SJCRH30 (cell line): ENCODE results near the gene KRT84. TPM values are rescaled to one million over a fixed set of nuclear protein-coding genes. Genes with fewer than 3 reads are reported as not detected.

Experiments
- DNase-seq, 2 experiments: peaks; one replicate each; pipeline ENCODE4 v3.0.0-alpha.2; 2015 to 2020
- H3K27ac ChIP-seq: fragments of 250-450 bp; sonication (Bioruptor Pico); 2 replicates; pipeline ENCODE4 v1.5.1; 2020; ENCODE audit warnings: mild to moderate bottlenecking, moderate library complexity
- H3K27me3 ChIP-seq: fragments of 250-450 bp; sonication (Bioruptor Pico); 2 replicates; pipeline ENCODE4 v1.5.1; 2020; ENCODE audit warnings: mild to moderate bottlenecking, moderate library complexity
- H3K36me3 ChIP-seq: fragments of 250-450 bp; sonication (Bioruptor Pico); 2 replicates; pipeline ENCODE4 v1.5.1; 2020; ENCODE audit warnings: mild to moderate bottlenecking, moderate library complexity
- H3K4me1 ChIP-seq: fragments of 250-450 bp; sonication (Bioruptor Pico); 2 replicates; pipeline ENCODE4 v1.5.1; 2020; ENCODE audit warnings: mild to moderate bottlenecking, moderate library complexity
- H3K4me3 ChIP-seq: fragments of 250-450 bp; sonication (Bioruptor Pico); 2 replicates; pipeline ENCODE4 v1.5.1; 2020; ENCODE audit warnings: mild to moderate bottlenecking, moderate library complexity
- H3K9me3 ChIP-seq: fragments of 250-450 bp; sonication (Bioruptor Pico); replicated peaks from 2 replicates; pipeline ENCODE4 v1.5.1; 2020; ENCODE audit warnings: mild to moderate bottlenecking, moderate library complexity
- total RNA-seq: library from RNA; depleted of rRNA; stranded (reverse); fragments of >200 nt; shearing (Covaris generic); gene quantifications from 2 replicates; pipeline ENCODE4 v1.2.3, GENCODE V29; 2014; rRNA removed

KRT84 gene
- total RNA-seq, 1 experiment from 2014 or later = not detected

DNA sequence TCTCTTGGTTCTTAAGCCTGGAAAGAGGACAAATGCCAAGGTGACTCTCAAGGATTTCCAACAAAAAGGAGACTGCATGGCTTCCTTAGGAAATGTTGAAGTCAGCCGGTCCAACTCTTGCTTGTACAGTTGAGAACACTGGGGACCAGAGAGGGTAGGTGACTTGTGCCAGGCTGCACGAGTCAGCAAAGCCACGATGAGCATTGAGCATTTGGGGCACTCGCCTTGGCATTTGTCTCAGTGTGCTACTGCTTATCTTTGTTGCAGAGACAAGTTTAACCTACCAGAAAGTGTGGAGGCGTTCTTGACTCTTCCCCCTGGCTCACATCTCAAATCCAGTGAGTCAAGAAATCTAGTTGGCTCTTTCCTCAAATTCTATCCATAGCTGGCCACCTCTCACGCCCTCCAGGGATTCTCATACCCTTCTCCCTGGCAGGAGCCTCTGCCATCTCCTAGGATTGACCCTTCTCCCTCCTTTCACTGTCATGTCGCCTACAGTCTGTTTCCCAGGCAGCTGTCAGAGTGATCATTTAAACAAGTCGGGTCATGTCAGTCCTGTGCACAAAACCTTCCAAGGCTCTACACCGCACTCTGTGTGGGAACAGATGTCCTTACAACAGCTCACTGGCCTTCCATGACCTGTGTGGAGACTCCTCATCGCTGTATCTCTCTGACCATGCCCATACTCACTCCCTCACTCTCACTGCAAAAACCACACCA lies 47.1 kb downstream of the KRT84 start:
- Histone ChIP-seq H3K27ac (no peak overlapping the region), H3K36me3 (no peaks in the 10 kb centered on the region), H3K4me3 (no peak overlapping the region), H3K4me1 (no peaks in the 10 kb centered on the region), H3K9me3 (no peaks in the 10 kb centered on the region; the same call in 1 of the 2 replicates), H3K27me3 (no peaks in the 10 kb centered on the region)
- DNase-seq = peak in 1 of 2 experiments; percentile 43

DNA sequence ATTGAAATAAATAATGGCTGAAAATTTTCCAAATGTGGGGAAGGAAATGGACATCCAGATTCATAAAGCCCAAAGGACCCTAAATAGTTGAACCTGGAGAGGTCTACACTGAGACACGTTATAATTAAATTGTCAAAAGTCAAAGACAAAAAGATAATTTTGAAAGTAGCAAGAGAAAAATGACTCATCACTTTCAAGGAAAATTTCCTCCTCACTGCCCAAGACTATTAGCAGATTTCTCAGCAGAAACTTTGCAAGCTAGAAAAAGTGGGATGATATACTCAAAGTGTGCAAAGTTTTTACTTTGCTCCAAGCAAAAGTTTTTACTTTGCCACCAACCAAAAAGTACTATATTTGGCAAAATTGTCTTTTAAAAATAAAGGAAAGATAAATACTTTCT lies 48.4 kb downstream of the KRT84 start:
- no peak overlapping the region for H3K4me3 ChIP-seq
- no peaks in the 10 kb centered on the region for H3K36me3 ChIP-seq
- H3K4me1 ChIP-seq = no peaks in the 10 kb centered on the region
- no peak overlapping the region for H3K27ac ChIP-seq
- H3K27me3 ChIP-seq = no peaks in the 10 kb centered on the region
- no peaks in the 10 kb centered on the region; the same call in 1 of the 2 replicates for H3K9me3 ChIP-seq
- no peak for DNase-seq

DNA sequence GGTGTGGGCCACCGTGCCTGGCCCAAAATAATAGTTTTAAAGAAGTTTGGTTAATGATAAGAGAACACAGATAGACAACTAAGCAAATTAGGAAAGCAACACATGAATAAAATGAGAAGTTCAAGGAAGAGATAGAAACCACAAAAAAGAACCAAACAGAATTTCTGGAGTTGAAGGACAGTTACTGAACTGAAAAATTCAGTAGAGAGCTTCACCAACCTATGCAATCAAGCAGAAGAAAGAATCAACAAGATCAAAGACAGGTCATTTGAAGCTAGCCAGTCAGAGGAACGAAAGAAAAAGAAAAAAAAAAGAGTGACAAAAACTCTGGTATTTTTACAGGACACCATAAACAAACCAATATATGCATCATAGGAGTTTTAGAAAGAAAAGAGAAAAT lies 48.8 kb downstream of the KRT84 start:
- no peaks in the 10 kb centered on the region for H3K36me3 ChIP-seq
- DNase-seq = no peak
- H3K4me1 ChIP-seq = no peaks in the 10 kb centered on the region
- no peaks in the 10 kb centered on the region for H3K27me3 ChIP-seq
- H3K4me3 ChIP-seq = no peak overlapping the region
- no peaks in the 10 kb centered on the region; the same call in 1 of the 2 replicates for H3K9me3 ChIP-seq
- H3K27ac ChIP-seq = no peak overlapping the region

DNA sequence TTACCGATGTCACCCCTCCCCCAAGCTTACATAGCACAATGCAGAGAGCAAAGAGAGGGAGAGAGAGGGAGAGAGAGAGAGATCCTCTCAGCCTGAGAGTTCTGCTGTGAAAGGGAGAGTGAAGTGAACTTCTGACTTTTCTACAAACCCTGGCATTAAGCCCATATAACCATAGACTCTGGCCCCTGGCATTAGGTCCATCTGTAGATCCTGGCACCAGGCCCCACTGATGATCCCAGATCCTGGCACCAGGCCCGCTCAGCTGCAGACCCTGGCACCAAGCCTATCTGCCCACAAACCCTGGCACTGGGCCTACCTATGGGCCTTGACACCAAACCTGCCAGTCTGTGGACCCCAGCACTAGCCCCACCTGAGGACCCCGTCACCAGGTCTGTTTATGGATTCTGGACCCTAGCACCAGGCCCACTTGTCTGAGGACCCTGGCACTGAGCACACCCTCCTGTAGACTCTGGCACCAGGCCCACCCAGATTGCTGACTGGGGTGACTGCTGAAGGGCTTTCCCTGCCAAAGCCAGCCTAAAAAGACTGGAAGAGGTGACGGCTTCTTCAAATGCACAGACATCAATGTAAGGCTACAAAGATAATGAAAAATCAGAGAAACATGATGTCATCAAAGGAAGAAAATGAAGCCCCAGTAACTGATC lies 49.7 kb downstream of the KRT84 start:
- H3K4me3 ChIP-seq = no peak overlapping the region
- no peaks in the 10 kb centered on the region; the same call in 1 of the 2 replicates for H3K9me3 ChIP-seq
- H3K27me3 ChIP-seq = no peaks in the 10 kb centered on the region
- H3K27ac ChIP-seq = no peak overlapping the region
- no peaks in the 10 kb centered on the region; the same call in 1 of the 2 replicates for H3K4me1 ChIP-seq
- no peak for DNase-seq
- no peaks in the 10 kb centered on the region for H3K36me3 ChIP-seq

DNA sequence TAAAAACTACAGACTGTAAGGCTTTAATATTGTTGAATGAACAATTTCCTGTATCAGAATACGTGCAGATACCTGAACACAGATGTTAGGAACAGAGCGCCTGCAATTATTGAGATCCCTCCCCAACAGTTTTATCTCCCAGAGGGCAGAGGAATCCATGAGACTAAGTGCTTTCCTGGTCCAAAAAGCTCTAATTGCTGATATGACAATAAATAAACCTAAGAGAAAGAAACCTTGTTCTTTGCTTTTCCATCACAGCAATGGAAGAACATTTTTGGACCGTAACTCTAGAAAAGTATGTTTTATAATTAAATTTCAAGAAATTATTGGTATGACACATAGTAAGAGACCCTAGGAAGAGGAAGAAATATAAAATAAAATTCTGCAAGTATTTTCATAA lies 51.3 kb downstream of the KRT84 start:
- Histone ChIP-seq H3K27ac (no peak overlapping the region), H3K36me3 (no peaks in the 10 kb centered on the region), H3K27me3 (no peaks in the 10 kb centered on the region), H3K4me3 (no peak overlapping the region), H3K4me1 (no peaks in the 10 kb centered on the region; the same call in 1 of the 2 replicates), H3K9me3 (no peaks in the 10 kb centered on the region; the same call in 1 of the 2 replicates)
- DNase-seq = no peak

DNA sequence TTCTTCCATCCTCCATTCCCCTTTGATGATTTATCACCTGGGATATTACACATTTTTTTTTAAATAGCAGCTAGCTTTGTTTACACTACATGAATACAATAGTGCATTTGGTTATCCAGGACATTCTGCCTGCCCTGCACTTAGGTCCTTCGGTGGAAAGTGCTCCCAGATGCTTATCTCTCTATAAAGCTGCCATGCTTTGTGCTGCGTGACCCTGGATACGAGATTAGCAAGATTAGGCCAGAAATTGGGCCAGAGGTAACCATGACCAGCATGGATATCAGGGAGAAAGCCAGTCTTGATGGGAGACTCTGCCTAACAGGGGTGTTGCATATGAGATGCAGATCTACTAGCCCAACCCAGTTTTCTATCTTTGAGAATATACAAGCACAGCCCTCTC lies 52.1 kb downstream of the KRT84 start:
- Histone ChIP-seq H3K9me3 (no peaks in the 10 kb centered on the region; the same call in 1 of the 2 replicates), H3K27ac (no peak overlapping the region), H3K36me3 (no peaks in the 10 kb centered on the region), H3K4me3 (no peak overlapping the region), H3K4me1 (no peaks in the 10 kb centered on the region; the same call in 1 of the 2 replicates), H3K27me3 (no peaks in the 10 kb centered on the region)
- DNase-seq = no peak

DNA sequence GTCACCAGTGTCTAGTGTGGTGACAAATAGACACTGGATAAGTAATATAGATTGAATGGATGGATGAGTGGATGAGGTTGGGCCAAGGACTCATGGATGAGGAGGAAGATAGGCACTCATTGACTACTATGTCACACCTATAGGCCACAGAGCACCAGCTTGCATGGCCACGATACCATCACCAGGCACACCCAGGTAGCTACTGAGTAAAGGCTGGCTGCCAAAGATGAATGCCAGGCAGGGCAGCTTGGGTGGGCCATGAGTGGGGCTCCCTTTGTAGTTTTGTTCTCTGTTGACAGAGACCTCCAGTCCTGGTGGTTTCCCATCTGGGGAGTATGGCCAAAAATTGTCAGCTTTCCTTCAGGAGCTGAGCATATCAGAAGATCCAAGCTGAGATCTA lies 53.1 kb downstream of the KRT84 start:
- no peaks in the 10 kb centered on the region; the same call in 1 of the 2 replicates for H3K4me1 ChIP-seq
- no peak overlapping the region for H3K27ac ChIP-seq
- H3K9me3 ChIP-seq = no peaks in the 10 kb centered on the region; the same call in 1 of the 2 replicates
- no peaks in the 10 kb centered on the region for H3K36me3 ChIP-seq
- DNase-seq = no peak
- H3K4me3 ChIP-seq = no peak overlapping the region
- no peaks in the 10 kb centered on the region for H3K27me3 ChIP-seq

DNA sequence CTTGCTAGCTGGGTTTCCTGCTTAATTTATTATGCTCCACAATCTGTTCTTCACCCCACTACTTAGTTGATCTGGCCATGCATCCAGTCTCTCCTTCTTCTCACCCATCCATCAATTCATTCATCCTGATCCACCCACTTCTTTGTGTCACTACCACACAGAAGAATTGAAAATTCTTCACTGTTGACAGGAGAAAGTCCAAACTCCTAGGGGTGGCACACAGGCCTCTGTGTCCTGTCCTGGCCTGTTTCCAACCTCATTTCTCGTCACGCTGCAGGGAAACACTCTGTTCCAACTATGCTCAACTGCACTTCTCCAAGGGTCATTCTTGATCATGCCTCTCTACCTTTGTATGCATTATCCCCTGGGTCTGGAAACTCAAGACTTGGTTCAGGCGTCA lies 53.6 kb downstream of the KRT84 start:
- Histone ChIP-seq H3K27ac (no peak overlapping the region), H3K36me3 (no peaks in the 10 kb centered on the region), H3K27me3 (no peaks in the 10 kb centered on the region), H3K9me3 (no peaks in the 10 kb centered on the region; the same call in 1 of the 2 replicates), H3K4me1 (no peaks in the 10 kb centered on the region; the same call in 1 of the 2 replicates), H3K4me3 (no peak overlapping the region)
- DNase-seq = no peak

DNA sequence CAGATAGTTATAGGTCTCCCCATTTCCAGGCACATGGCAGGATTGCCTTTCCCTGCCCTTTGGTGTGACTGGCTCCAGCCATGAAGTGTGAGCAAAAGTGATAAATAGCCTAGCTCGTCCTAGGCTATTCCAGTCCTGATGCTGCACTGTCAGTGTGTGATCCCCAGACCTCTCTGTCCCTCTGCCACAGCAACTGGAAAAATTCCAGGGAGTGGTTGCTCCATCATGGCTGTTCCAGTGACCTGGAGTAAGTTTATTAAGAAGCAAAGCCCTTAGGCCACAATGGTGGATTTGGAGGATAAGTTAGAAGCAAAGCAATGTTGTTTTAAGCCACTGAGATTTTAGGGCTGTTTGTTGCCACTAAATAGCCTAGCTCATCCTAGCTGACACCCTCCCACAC lies 54.4 kb downstream of the KRT84 start:
- no peaks in the 10 kb centered on the region; the same call in 1 of the 2 replicates for H3K4me1 ChIP-seq
- H3K27ac ChIP-seq = no peak overlapping the region
- H3K9me3 ChIP-seq = no peaks in the 10 kb centered on the region; the same call in 1 of the 2 replicates
- H3K27me3 ChIP-seq = no peaks in the 10 kb centered on the region
- H3K4me3 ChIP-seq = no peak overlapping the region
- DNase-seq = no peak
- no peaks in the 10 kb centered on the region for H3K36me3 ChIP-seq

DNA sequence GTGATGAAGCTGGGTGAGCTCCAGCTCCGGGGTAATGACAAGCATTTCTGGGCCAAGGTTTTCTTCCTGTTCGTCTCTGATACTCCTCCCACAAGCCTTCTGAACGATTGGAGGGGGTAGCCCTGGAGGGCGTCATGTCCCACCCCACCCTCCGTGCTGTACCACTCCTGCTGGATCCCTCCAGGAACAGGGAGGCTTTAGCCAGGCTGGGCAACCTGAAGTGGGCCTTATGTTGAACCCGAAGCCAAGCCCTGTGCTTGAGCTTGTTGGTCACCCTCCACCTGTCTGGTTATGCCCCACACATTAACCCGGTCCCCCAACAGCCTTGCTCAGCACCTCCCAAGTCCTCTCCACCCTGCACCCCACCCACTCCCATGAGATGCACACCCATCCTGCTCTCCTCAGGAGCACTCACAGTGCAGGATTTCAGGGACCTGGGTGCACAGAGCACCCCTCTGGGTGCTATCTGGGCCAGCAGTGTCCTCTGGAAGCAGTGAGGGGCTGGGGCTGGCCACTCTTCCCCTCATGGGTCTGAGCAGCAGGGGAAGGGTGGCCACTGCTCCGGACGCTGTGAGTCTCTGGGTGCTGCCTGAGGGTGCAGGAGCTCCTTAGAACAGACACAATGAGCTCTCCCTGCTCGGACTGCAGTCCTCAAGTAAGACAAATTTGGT lies 57.5 kb downstream of the KRT84 start:
- Histone ChIP-seq H3K27me3 (no peaks in the 10 kb centered on the region), H3K4me3 (no peak overlapping the region), H3K27ac (no peak overlapping the region), H3K9me3 (no peaks in the 10 kb centered on the region), H3K36me3 (no peaks in the 10 kb centered on the region), H3K4me1 (no peaks in the 10 kb centered on the region; the same call in 1 of the 2 replicates)
- no peak for DNase-seq

Other genes with a start within 250 kb of the KRT84 start
- gene KRT80, start 193.6 kb downstream of the KRT84 start, total RNA-seq = 45.7 and 49.0 TPM in 2 replicates
- gene KRT7, start 152.4 kb downstream of the KRT84 start, total RNA-seq = 1.5 and 2.8 TPM in 2 replicates
- gene KRT86, start 111.0 kb downstream of the KRT84 start, total RNA-seq = 0.25 and 0.30 TPM in 2 replicates
- 0.06 TPM in 1 of 2 replicates, not detected in the other for gene KRT81, start 94.1 kb downstream of the KRT84 start, total RNA-seq
- not detected in 2 replicates for gene KRT83, start 64.3 kb downstream of the KRT84 start, total RNA-seq
- gene KRT85, start 18.2 kb downstream of the KRT84 start, total RNA-seq = not detected in 2 replicates
- not detected in 2 replicates for gene KRT82, start 20.7 kb upstream of the KRT84 start, total RNA-seq
- not detected in 2 replicates for gene KRT75, start 48.7 kb upstream of the KRT84 start, total RNA-seq
- not detected in 2 replicates for gene KRT6B, start 66.5 kb upstream of the KRT84 start, total RNA-seq
- not detected in 2 replicates for gene KRT6C, start 88.2 kb upstream of the KRT84 start, total RNA-seq
- gene KRT6A, start 107.6 kb upstream of the KRT84 start, total RNA-seq = not detected in 2 replicates
- gene KRT5, start 134.7 kb upstream of the KRT84 start, total RNA-seq = not detected in 2 replicates
- gene KRT71, start 167.5 kb upstream of the KRT84 start, total RNA-seq = not detected in 2 replicates
- not detected in 2 replicates for gene KRT74, start 188.2 kb upstream of the KRT84 start, total RNA-seq
- gene KRT72, start 215.8 kb upstream of the KRT84 start, total RNA-seq = not detected in 2 replicates
- not detected in 2 replicates for gene KRT73, start 232.9 kb upstream of the KRT84 start, total RNA-seq